ENCODE results near the gene PACSIN2. TPM values are rescaled to one million over a fixed set of nuclear protein-coding genes. Genes with fewer than 3 reads are reported as not detected.

PACSIN2 gene
- total and polyA plus RNA-seq, 2 of the 13 experiments (the other 11 are each of a cell fraction or from before 2014, with no cell fraction given) = 54.1 to 68.8 TPM

DNA sequence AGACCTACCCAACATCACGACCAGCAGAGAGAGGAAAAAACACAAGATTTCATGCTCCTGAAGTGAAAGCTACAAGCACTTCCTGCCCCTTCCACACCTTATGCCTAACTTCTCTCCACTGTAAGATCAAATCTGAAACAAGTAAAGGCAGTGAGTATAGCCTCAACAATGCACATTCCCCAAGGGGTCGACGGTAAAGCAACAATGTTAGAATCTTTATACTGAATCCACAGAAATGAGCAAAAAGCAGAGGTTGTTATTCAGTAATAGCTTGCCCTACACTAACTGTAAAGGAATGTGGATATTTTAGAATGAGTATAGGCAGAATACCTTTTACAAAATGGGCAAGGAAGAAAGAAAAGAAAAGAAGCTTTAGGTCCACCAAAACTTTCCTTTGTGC is 173.5 kb downstream of the PACSIN2 start:
- no peak overlapping the region for H3K4me2 ChIP-seq (ENCODE audit: low read depth, low read length)
- intact Hi-C loops (cut with micrococcal nuclease; ENCODE audit: unreplicated experiment) = no loop called here
- H3K27ac ChIP-seq (ENCODE audit: extremely low read length, insufficient read depth, low read length) = no peak overlapping the region
- BruUV-seq (replicated peaks) = no TSS peak
- POLR2A ChIA-PET = no interaction called here
- no peak overlapping the region for H3K4me3 ChIP-seq (replicated peaks in 1 of 3; ENCODE audit: insufficient read depth in 1 of 3, low read depth in 2 of 3, low read length in 3 of 3)
- WGBS (ENCODE audit: low lambda C conversion rate) = 64% methylated on average over 3 of the region's 3 CpGs
- FAIRE-seq (no peak), DNase-seq (ENCODE audit: low spot score) (no peak), ATAC-seq (no peak)
- no peak overlapping the region for H3K9ac ChIP-seq (ENCODE audit: insufficient read depth, low read depth, low read length)
- no peaks in the 10 kb centered on the region for H3K9me3 ChIP-seq (ENCODE audit: low read length)
- H3K4me1 ChIP-seq (ENCODE audit: insufficient read depth, low read length) = no peaks in the 10 kb centered on the region
- H3K79me2 ChIP-seq (ENCODE audit: insufficient read depth, low read length) = no peaks in the 10 kb centered on the region
- no peaks in the 10 kb centered on the region for H3K27me3 ChIP-seq (ENCODE audit: control insufficient read depth in 1 of 2, insufficient read depth in 2 of 2, low read length in 2 of 2)
- no peak overlapping the region for H2AFZ ChIP-seq (ENCODE audit: low read length)
- no peaks in the 10 kb centered on the region for H4K20me1 ChIP-seq (ENCODE audit: insufficient read depth, low read length)
- CTCF ChIA-PET (ENCODE audit: low intra/inter-chr PET ratio, low total read pairs) = no interaction called here
- H3K36me3 ChIP-seq (replicated peaks in 1 of 2; ENCODE audit: control insufficient read depth in 1 of 2, insufficient read depth in 2 of 2, low read length in 2 of 2) = peaks cover 6 to 60% of the 10 kb centered on the region in 2 experiments
- in situ Hi-C loops (cut with HindIII; ENCODE audit: extremely low pct_ligation_motif_present, low pct_unique_long_range_greater_than_20kb) = no loop called here
- TF ChIP-seq, protein P1, sequence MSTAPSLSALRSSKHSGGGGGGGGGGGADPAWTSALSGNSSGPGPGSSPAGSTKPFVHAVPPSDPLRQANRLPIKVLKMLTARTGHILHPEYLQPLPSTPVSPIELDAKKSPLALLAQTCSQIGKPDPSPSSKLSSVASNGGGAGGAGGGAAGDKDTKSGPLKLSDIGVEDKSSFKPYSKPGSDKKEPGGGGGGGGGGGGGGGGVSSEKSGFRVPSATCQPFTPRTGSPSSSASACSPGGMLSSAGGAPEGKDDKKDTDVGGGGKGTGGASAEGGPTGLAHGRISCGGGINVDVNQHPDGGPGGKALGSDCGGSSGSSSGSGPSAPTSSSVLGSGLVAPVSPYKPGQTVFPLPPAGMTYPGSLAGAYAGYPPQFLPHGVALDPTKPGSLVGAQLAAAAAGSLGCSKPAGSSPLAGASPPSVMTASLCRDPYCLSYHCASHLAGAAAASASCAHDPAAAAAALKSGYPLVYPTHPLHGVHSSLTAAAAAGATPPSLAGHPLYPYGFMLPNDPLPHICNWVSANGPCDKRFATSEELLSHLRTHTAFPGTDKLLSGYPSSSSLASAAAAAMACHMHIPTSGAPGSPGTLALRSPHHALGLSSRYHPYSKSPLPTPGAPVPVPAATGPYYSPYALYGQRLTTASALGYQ (CRISPR knock-in tag; IDR thresholded peaks at IDR 0.05) = no peak
- TF ChIP-seq BHLHE40 (IDR thresholded peaks at IDR 0.05; ENCODE audit: low read length) = no peak
- no peak for TF ChIP-seq ZNF432 (CRISPR knock-in tag; IDR thresholded peaks at IDR 0.05; ENCODE audit: borderline replicate concordance)
- TF ChIP-seq XRCC5 (optimal IDR thresholded peaks at IDR 0.05; ENCODE audit: low read length) = no peak
- TF ChIP-seq KLF16 (CRISPR knock-in tag; IDR thresholded peaks at IDR 0.05) = no peak
- TF ChIP-seq AGO2 (optimal IDR thresholded peaks at IDR 0.05; ENCODE audit: low read depth, low read length) = no peak
- no peak for TF ChIP-seq TBX2 (CRISPR knock-in tag; IDR thresholded peaks at IDR 0.05; ENCODE audit: borderline replicate concordance)
- TF ChIP-seq, protein P2, sequence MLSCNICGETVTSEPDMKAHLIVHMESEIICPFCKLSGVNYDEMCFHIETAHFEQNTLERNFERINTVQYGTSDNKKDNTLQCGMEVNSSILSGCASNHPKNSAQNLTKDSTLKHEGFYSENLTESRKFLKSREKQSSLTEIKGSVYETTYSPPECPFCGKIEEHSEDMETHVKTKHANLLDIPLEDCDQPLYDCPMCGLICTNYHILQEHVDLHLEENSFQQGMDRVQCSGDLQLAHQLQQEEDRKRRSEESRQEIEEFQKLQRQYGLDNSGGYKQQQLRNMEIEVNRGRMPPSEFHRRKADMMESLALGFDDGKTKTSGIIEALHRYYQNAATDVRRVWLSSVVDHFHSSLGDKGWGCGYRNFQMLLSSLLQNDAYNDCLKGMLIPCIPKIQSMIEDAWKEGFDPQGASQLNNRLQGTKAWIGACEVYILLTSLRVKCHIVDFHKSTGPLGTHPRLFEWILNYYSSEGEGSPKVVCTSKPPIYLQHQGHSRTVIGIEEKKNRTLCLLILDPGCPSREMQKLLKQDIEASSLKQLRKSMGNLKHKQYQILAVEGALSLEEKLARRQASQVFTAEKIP (CRISPR knock-in tag; IDR thresholded peaks at IDR 0.05; ENCODE audit: borderline replicate concordance) = no peak
- TF ChIP-seq ZNF747 (CRISPR knock-in tag; IDR thresholded peaks at IDR 0.05; ENCODE audit: borderline replicate concordance) = no peak
- no peak for TF ChIP-seq ZNF709 (CRISPR knock-in tag; IDR thresholded peaks at IDR 0.05)
- TF ChIP-seq, protein P3, sequence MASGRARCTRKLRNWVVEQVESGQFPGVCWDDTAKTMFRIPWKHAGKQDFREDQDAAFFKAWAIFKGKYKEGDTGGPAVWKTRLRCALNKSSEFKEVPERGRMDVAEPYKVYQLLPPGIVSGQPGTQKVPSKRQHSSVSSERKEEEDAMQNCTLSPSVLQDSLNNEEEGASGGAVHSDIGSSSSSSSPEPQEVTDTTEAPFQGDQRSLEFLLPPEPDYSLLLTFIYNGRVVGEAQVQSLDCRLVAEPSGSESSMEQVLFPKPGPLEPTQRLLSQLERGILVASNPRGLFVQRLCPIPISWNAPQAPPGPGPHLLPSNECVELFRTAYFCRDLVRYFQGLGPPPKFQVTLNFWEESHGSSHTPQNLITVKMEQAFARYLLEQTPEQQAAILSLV (CRISPR knock-in tag; IDR thresholded peaks at IDR 0.05; ENCODE audit: borderline replicate concordance) = no peak
- TF ChIP-seq TGIF2 (CRISPR knock-in tag; IDR thresholded peaks at IDR 0.05) = no peak
- TF ChIP-seq ZNF460 (CRISPR knock-in tag; IDR thresholded peaks at IDR 0.05; ENCODE audit: borderline replicate concordance) = no peak
- TF ChIP-seq, protein P4, sequence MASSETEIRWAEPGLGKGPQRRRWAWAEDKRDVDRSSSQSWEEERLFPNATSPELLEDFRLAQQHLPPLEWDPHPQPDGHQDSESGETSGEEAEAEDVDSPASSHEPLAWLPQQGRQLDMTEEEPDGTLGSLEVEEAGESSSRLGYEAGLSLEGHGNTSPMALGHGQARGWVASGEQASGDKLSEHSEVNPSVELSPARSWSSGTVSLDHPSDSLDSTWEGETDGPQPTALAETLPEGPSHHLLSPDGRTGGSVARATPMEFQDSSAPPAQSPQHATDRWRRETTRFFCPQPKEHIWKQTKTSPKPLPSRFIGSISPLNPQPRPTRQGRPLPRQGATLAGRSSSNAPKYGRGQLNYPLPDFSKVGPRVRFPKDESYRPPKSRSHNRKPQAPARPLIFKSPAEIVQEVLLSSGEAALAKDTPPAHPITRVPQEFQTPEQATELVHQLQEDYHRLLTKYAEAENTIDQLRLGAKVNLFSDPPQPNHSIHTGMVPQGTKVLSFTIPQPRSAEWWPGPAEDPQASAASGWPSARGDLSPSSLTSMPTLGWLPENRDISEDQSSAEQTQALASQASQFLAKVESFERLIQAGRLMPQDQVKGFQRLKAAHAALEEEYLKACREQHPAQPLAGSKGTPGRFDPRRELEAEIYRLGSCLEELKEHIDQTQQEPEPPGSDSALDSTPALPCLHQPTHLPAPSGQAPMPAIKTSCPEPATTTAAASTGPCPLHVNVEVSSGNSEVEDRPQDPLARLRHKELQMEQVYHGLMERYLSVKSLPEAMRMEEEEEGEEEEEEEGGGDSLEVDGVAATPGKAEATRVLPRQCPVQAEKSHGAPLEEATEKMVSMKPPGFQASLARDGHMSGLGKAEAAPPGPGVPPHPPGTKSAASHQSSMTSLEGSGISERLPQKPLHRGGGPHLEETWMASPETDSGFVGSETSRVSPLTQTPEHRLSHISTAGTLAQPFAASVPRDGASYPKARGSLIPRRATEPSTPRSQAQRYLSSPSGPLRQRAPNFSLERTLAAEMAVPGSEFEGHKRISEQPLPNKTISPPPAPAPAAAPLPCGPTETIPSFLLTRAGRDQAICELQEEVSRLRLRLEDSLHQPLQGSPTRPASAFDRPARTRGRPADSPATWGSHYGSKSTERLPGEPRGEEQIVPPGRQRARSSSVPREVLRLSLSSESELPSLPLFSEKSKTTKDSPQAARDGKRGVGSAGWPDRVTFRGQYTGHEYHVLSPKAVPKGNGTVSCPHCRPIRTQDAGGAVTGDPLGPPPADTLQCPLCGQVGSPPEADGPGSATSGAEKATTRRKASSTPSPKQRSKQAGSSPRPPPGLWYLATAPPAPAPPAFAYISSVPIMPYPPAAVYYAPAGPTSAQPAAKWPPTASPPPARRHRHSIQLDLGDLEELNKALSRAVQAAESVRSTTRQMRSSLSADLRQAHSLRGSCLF (CRISPR knock-in tag; IDR thresholded peaks at IDR 0.05; ENCODE audit: borderline replicate concordance) = no peak
- no peak for TF ChIP-seq HOXD1 (CRISPR knock-in tag; IDR thresholded peaks at IDR 0.05)
- no peak for TF ChIP-seq ZKSCAN8 (CRISPR knock-in tag; IDR thresholded peaks at IDR 0.05; ENCODE audit: borderline replicate concordance)
